Naive thymus-derived CD4-positive, alpha-beta T cell (primary cell): Measurements from ENCODE around the gene LRRC4C. TPM values are rescaled to one million over a fixed set of nuclear protein-coding genes. Genes with fewer than 3 reads are reported as not detected.

ENCODE experiments used
- ATAC-seq: fragments of 150-1000 bp; cut with Tn5 transposase; 2 replicates; pipeline ENCODE4 v1.10.0; 2021; ENCODE audit warnings: mild to moderate bottlenecking, moderate library complexity
- CTCF ChIA-PET: fragments of 350-600 bp; sonication (Branson Sonifier 250); formaldehyde crosslinking; loops from one replicate; lab custom pipeline; 2021; ENCODE audit warnings: antibody characterized with exemption; lab: Charles Lee
- POLR2A ChIA-PET: fragments of 350-600 bp; sonication (Branson Sonifier 250); formaldehyde crosslinking; loops from one replicate; lab custom pipeline; 2021; ENCODE audit warnings: antibody characterized with exemption, inconsistent platforms; lab: Charles Lee
- DNase-seq, 9 donors: peaks; one replicate each; pipeline versions ENCODE4 v3.0.0 to v3.0.0-alpha.2; 2020 to 2022; ENCODE audit warnings: mixed read lengths in 1 of 9
- H3K27ac ChIP-seq: one replicate; pipeline ENCODE4 v1.7.0; 2013; ENCODE audit warnings: mild to moderate bottlenecking, low read depth, low read length, moderate library complexity
- H3K27me3 ChIP-seq, 2 donors: one replicate each; pipeline ENCODE4 v1.7.0; 2013; ENCODE audit warnings: low read length in 2 of 2, mild to moderate bottlenecking in 2 of 2, moderate library complexity in 2 of 2; ENCODE audit not compliant: control insufficient read depth in 2 of 2, insufficient read depth in 2 of 2
- H3K36me3 ChIP-seq, 3 experiments: 1 replicate in 2 of 3; 2 replicates in 1 of 3; pipeline ENCODE4 v1.7.0; 2013; ENCODE audit warnings: low read length in 3 of 3, mild to moderate bottlenecking in 3 of 3, moderate library complexity in 1 of 3; ENCODE audit not compliant: insufficient read depth in 3 of 3, control insufficient read depth in 2 of 3
- H3K4me1 ChIP-seq, 2 donors: one replicate each; pipeline ENCODE4 v1.7.0; 2013; ENCODE audit warnings: low read length in 2 of 2, mild to moderate bottlenecking in 2 of 2, moderate library complexity in 1 of 2; ENCODE audit not compliant: control insufficient read depth in 2 of 2, insufficient read depth in 2 of 2
- H3K4me3 ChIP-seq: 2 replicates; pipeline ENCODE4 v1.7.0; 2013; ENCODE audit warnings: mild to moderate bottlenecking, low read length
- H3K9me3 ChIP-seq, 3 experiments: 1 replicate in 2 of 3; 2 replicates in 1 of 3; pipeline ENCODE4 v1.7.0; 2013; ENCODE audit warnings: low read length in 3 of 3; ENCODE audit not compliant: control insufficient read depth in 2 of 3
- H3K27ac Mint-ChIP-seq, 9 donors: one replicate each; pipeline ENCODE4 v1.8.0; 2020 to 2022; ENCODE audit warnings: mixed read lengths in 9 of 9, mild to moderate bottlenecking in 8 of 9, moderate library complexity in 5 of 9, inconsistent platforms in 2 of 9
- H3K27me3 Mint-ChIP-seq, 5 donors: one replicate each; pipeline ENCODE4 v1.8.0; 2021 to 2022; ENCODE audit warnings: mixed read lengths in 5 of 5, mild to moderate bottlenecking in 1 of 5
- H3K36me3 Mint-ChIP-seq, 5 donors: one replicate each; pipeline ENCODE4 v1.8.0; 2020 to 2022; ENCODE audit warnings: mixed read lengths in 5 of 5, mild to moderate bottlenecking in 3 of 5, inconsistent platforms in 1 of 5
- H3K4me1 Mint-ChIP-seq, 7 donors: one replicate each; pipeline ENCODE4 v1.8.0; 2020 to 2022; ENCODE audit warnings: mixed read lengths in 7 of 7, mild to moderate bottlenecking in 3 of 7, inconsistent platforms in 1 of 7
- H3K4me3 Mint-ChIP-seq, 10 donors: one replicate each; pipeline ENCODE4 v1.8.0; 2020 to 2022; ENCODE audit warnings: mild to moderate bottlenecking in 10 of 10, mixed read lengths in 10 of 10, moderate library complexity in 6 of 10, inconsistent platforms in 2 of 10
- H3K9me3 Mint-ChIP-seq, 11 donors: one replicate each; pipeline ENCODE4 v1.8.0; 2020 to 2022; ENCODE audit warnings: mixed read lengths in 11 of 11, mild to moderate bottlenecking in 4 of 11, inconsistent platforms in 1 of 11, moderate library complexity in 1 of 11
- intact Hi-C, 2 donors: fragments of 100-400 bp; cut with micrococcal nuclease; formaldehyde crosslinking; loops; one replicate each; pipeline ENCODE4 v1.15.1; 2023
- polyA plus RNA-seq, 2 donors: library from polyadenylated mRNA; unstranded; fragments of 300-500 nt; fragmentation: Illumina TruSeq; gene quantifications; one replicate each; pipeline ENCODE4 v1.2.3, GENCODE V29; 2021
- total RNA-seq, 6 experiments: library from RNA in 5 of 6; stranded (reverse) in 5 of 6; gene quantifications; 1 replicate in 5 of 6; 2 replicates in 1 of 6; pipeline ENCODE4 v1.2.3 and lab custom pipeline; 2021 to 2026

Gene LRRC4C
- total and polyA plus RNA-seq, 7 experiments from 2014 or later = not detected

DNA sequence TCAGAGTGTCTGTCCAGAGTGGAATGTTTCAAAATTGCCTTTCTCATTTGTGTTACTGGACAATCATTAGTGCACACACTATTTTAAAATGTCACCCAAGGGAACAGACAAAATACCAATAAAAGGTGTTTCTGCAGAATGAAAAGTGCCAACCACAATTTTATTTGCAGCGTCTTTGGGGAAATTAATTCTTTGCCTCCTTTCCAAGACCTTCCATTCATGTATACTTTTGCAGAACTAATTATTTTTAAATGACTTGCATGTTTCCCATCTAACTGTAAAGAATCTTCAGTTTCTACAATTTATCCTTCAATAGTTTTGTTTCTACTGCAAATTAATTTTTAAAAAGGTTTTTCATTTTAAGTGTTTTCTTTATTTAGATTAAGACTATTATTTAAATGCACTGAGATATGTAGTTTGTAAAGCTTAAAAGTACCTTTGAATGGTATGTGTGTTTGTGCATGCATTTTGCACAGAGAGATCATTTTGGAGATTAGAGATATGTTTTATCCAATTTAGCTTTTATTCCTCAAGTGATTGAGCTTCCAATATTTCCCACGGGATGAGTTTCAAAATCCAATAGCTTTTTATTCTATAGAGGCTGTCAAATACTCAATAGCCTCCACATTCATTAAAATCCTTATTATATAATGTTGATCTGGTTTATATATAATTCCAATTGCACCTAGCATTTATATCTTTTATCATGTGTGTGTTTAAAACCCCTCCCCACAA, 1235.7 kb downstream of the LRRC4C start:
- no peak overlapping the region for H3K4me3 ChIP-seq
- H3K9me3 ChIP-seq = no peaks in the 10 kb centered on the region
- no peaks in the 10 kb centered on the region for H3K27me3 ChIP-seq
- POLR2A ChIA-PET = no interaction called here
- no peaks in the 10 kb centered on the region for H3K4me1 Mint-ChIP-seq
- H3K36me3 Mint-ChIP-seq = no peaks in the 10 kb centered on the region
- ATAC-seq = no peak
- H3K4me1 ChIP-seq = no peaks in the 10 kb centered on the region
- no peaks in the 10 kb centered on the region for H3K36me3 ChIP-seq
- intact Hi-C loops = no loop called here
- H3K27me3 Mint-ChIP-seq = no peaks in the 10 kb centered on the region
- peaks cover 0 to 32% (median 6%) of the 10 kb centered on the region in 11 donors for H3K9me3 Mint-ChIP-seq
- no peak overlapping the region for H3K27ac Mint-ChIP-seq
- no peak overlapping the region for H3K27ac ChIP-seq
- H3K4me3 Mint-ChIP-seq = no peak overlapping the region
- CTCF ChIA-PET = no interaction called here
- no peak for DNase-seq

DNA sequence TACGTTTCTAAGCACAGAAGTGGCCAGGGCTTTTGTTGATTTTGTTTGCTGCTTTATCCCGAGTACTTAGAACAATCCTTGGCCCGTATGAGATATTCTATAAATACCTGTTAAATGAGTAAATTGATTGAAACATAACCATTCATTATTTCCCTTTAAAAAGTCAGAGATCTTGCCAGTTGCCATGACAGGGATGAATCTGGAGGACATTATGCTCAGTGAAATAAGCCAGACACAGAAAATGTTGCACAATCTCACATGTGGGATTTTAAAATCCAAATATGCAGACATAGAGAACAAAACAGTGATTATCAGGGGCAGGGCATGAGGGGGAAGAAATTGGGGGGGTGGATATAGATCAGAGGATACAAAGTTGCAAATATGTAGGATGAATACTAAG, 1240.1 kb downstream of the LRRC4C start:
- CTCF ChIA-PET = no interaction called here

DNA sequence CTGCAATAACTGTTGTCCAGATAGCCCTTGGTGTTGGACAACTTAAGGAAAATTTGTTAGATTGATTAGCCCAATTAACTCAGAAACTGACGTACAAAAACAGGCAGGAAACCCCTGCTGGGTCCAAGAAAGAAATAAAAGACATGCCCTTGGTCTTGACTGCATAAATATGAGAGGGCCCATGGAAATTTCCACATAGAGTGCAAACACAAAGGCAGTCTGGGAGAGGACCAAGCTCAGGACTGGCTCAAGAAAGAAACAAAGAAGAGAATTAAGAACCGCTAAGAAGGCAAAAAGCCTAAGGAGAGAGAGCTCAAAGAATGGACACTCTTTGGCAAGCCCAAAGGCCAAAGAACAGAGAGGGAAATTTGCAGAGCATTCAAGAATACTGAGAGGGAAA, 1243.9 kb downstream of the LRRC4C start:
- Mint-ChIP-seq H3K4me3 (no peak overlapping the region), H3K9me3 (peaks cover 0 to 56% (median 8%) of the 10 kb centered on the region in 11 donors), H3K4me1 (no peaks in the 10 kb centered on the region), H3K36me3 (peaks cover 0 to 3% (median 0%) of the 10 kb centered on the region in 5 donors), H3K27me3 (no peaks in the 10 kb centered on the region), H3K27ac (no peak overlapping the region)
- Histone ChIP-seq H3K27ac (no peak overlapping the region), H3K36me3 (no peaks in the 10 kb centered on the region), H3K27me3 (no peaks in the 10 kb centered on the region), H3K9me3 (no peaks in the 10 kb centered on the region), H3K4me3 (no peak overlapping the region), H3K4me1 (no peaks in the 10 kb centered on the region)
- DNase-seq = no peak
- intact Hi-C loops = loop anchor here in 1 of 2 donors (10.0 kb wide), 1 partner anchor 61 kb away; no protein-coding TSS in a partner anchor
- POLR2A ChIA-PET = no interaction called here
- no peak for ATAC-seq
- CTCF ChIA-PET = no interaction called here

More for the DNA sequence above, 1240.1 kb downstream of the LRRC4C start:
- no peak overlapping the region for H3K4me3 Mint-ChIP-seq
- POLR2A ChIA-PET = no interaction called here
- H3K27me3 Mint-ChIP-seq = no peaks in the 10 kb centered on the region
- H3K9me3 ChIP-seq = no peaks in the 10 kb centered on the region
- H3K27me3 ChIP-seq = no peaks in the 10 kb centered on the region
- no peaks in the 10 kb centered on the region for H3K4me1 Mint-ChIP-seq
- ATAC-seq (no peak), DNase-seq (no peak)
- H3K4me3 ChIP-seq = no peak overlapping the region
- H3K27ac Mint-ChIP-seq = no peak overlapping the region
- no peak overlapping the region for H3K27ac ChIP-seq
- intact Hi-C loops = loop anchor here in 1 of 2 donors (10.0 kb wide), 1 partner anchor 65 kb away; no protein-coding TSS in a partner anchor
- no peaks in the 10 kb centered on the region for H3K36me3 ChIP-seq
- H3K9me3 Mint-ChIP-seq = peaks cover 0 to 44% (median 9%) of the 10 kb centered on the region in 11 donors
- H3K36me3 Mint-ChIP-seq = no peaks in the 10 kb centered on the region
- H3K4me1 ChIP-seq = no peaks in the 10 kb centered on the region

DNA sequence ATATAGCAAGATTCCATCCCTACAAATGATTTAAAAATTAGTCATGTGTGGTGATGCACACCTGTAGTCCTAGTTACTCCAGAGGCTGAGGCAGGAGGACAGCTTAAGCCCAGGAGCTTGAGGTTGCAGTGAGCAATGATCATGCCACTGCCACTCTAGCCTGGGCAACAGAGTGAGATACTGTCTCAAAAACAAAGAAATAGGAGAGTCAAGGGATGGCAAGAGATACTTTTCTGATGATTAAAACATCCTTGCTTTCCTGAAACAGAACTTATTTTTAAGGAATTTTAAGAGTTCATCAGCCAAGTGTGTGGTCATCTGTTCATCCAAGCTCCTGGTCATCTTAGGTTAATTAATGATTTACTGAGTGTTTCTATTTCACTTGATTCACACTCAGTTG, 1252.0 kb downstream of the LRRC4C start:
- H3K4me3 Mint-ChIP-seq = no peak overlapping the region
- no peaks in the 10 kb centered on the region for H3K9me3 ChIP-seq
- no peak overlapping the region for H3K4me3 ChIP-seq
- intact Hi-C loops = no loop called here
- no peaks in the 10 kb centered on the region for H3K36me3 ChIP-seq
- H3K27ac Mint-ChIP-seq = no peak overlapping the region
- no peak for DNase-seq
- H3K9me3 Mint-ChIP-seq = peaks cover 0 to 36% (median 10%) of the 10 kb centered on the region in 11 donors
- H3K27me3 Mint-ChIP-seq = no peaks in the 10 kb centered on the region
- ATAC-seq = no peak
- CTCF ChIA-PET = no interaction called here
- peaks cover 0 to 3% (median 0%) of the 10 kb centered on the region in 5 donors for H3K36me3 Mint-ChIP-seq
- H3K4me1 ChIP-seq = no peaks in the 10 kb centered on the region
- POLR2A ChIA-PET = no interaction called here
- no peaks in the 10 kb centered on the region for H3K4me1 Mint-ChIP-seq
- H3K27me3 ChIP-seq = no peaks in the 10 kb centered on the region
- H3K27ac ChIP-seq = no peak overlapping the region

DNA sequence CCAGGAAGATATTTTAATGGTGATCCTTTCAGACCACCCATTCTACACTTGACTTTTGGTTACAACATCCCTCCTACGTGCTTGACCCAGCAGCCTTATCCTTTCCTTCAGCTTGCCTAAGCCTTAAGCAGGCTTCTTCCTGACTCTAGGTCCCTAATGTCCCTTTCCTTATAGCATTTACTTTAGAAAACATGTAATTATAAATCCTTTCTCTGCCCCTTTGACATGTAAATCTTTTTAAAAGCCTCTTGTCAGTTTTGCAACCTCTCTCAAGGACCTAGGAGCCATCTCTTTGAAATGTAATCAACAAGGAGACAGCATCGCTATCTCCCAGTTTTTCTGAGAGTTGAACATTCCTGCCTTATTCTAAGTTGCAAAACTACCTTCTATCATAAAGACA, 1255.2 kb downstream of the LRRC4C start:
- POLR2A ChIA-PET = no interaction called here
- no peak for DNase-seq
- Histone ChIP-seq H3K36me3 (no peaks in the 10 kb centered on the region), H3K27ac (no peak overlapping the region), H3K27me3 (no peaks in the 10 kb centered on the region), H3K4me1 (no peaks in the 10 kb centered on the region), H3K9me3 (no peaks in the 10 kb centered on the region), H3K4me3 (no peak overlapping the region)
- Mint-ChIP-seq H3K27ac (no peak overlapping the region), H3K4me3 (no peak overlapping the region), H3K9me3 (peaks cover 0 to 26% (median 7%) of the 10 kb centered on the region in 11 donors), H3K4me1 (no peaks in the 10 kb centered on the region), H3K36me3 (no peaks in the 10 kb centered on the region), H3K27me3 (no peaks in the 10 kb centered on the region)
- intact Hi-C loops = no loop called here
- CTCF ChIA-PET = no interaction called here
- no peak for ATAC-seq

DNA sequence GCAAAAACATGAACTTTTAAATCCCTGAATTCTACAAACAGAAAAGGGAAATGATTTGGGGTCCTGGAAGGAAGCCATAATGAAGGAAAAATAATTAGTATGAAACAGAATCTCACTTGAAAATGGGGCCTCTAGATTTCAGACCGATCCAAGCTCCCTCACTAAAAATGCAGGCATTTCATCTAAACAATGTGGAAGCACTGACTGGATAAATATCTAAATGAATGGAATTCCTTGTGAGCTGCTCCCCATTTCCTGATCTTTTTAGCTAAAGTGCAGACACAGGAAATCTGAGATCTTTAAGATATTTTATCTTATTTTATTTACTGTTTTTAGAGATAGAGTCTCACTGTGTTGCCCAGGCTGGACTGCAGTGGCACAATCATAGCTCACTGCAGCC, 1255.8 kb downstream of the LRRC4C start:
- intact Hi-C loops = no loop called here
- H3K9me3 ChIP-seq = no peaks in the 10 kb centered on the region
- H3K27me3 ChIP-seq = no peaks in the 10 kb centered on the region
- DNase-seq (no peak), ATAC-seq (no peak)
- H3K4me1 ChIP-seq = no peaks in the 10 kb centered on the region
- ChIA-PET POLR2A (no interaction called here), CTCF (no interaction called here)
- H3K4me3 ChIP-seq = no peak overlapping the region
- no peak overlapping the region for H3K27ac Mint-ChIP-seq
- no peak overlapping the region for H3K27ac ChIP-seq
- H3K9me3 Mint-ChIP-seq = peaks cover 0 to 29% (median 9%) of the 10 kb centered on the region in 11 donors
- H3K36me3 ChIP-seq = no peaks in the 10 kb centered on the region
- H3K27me3 Mint-ChIP-seq = no peaks in the 10 kb centered on the region
- H3K4me1 Mint-ChIP-seq = no peaks in the 10 kb centered on the region
- no peaks in the 10 kb centered on the region for H3K36me3 Mint-ChIP-seq
- H3K4me3 Mint-ChIP-seq = no peak overlapping the region
